BJ (cell line): ENCODE data around the gene LRRC31. TPM values are rescaled to one million over a fixed set of nuclear protein-coding genes. Genes with fewer than 3 reads are reported as not detected.

Source experiments
- CTCF ChIA-PET: fragments of 350-600 bp; formaldehyde crosslinking; extraction: SDS; loops from one replicate; lab custom pipeline; 2021; ENCODE audit warnings: antibody characterized with exemption, inconsistent platforms; lab: Yijun Ruan, JAX
- POLR2A ChIA-PET: fragments of 300-600 bp; sonication (Branson Sonifier 250); formaldehyde crosslinking; extraction: SDS; loops from one replicate; lab custom pipeline; 2021; ENCODE audit warnings: antibody characterized with exemption; lab: Charles Lee
- DNase-seq: peaks from one replicate; pipeline ENCODE4 v3.0.0-alpha.2; 2011; ENCODE audit warnings: low read depth
- H3K27me3 ChIP-seq: 2 replicates; pipeline ENCODE4 v1.6.0; 2011; ENCODE audit warnings: low read length; ENCODE audit not compliant: control insufficient read depth, insufficient read depth
- H3K36me3 ChIP-seq: 2 replicates; pipeline ENCODE4 v1.5.1; 2011; ENCODE audit warnings: low read length; ENCODE audit not compliant: control insufficient read depth, insufficient read depth
- H3K4me3 ChIP-seq: 2 replicates; pipeline ENCODE4 v1.5.1; 2011; ENCODE audit warnings: low read depth, mild to moderate bottlenecking, control low read depth, low read length
- polyA plus RNA-seq: library from polyadenylated mRNA; depleted of rRNA; stranded (reverse); fragments of >200 nt; gene quantifications from 2 replicates; pipeline ENCODE4 v1.2.3, GENCODE V29; 2011
- TF ChIP-seq, protein P1 (sequence below): IDR thresholded peaks from 2 replicates; pipeline ENCODE4 v1.5.1; 2011; ENCODE audit warnings: low read depth, mild to moderate bottlenecking, control low read depth, inconsistent platforms, low read length, moderate library complexity; ENCODE audit not compliant: insufficient read depth

LRRC31 gene
- polyA plus RNA-seq, 1 experiment = not detected

DNA sequence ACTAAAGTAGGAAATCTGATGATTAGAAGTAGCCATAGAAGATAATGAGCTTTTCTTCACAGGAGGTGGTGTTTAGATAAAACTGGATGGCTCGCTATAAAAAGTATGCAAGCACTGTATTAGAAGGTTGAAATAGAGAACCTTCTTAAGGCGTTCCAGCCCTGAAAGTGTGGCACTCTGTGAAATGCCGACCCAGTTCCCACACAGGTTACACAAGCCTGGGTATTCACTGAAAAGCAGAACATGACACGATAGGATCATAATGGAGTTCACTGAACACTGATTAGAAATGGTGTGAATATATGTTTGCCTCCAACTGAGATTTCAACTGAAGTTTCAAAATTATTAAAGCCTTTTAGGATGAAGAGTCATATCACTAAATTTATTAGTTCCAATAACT is 42.0 kb downstream of the LRRC31 start:
- ChIA-PET CTCF (no interaction called here), POLR2A (no interaction called here)
- DNase-seq = no peak
- H3K36me3 ChIP-seq = no peaks in the 10 kb centered on the region
- no peaks in the 10 kb centered on the region for H3K27me3 ChIP-seq
- TF ChIP-seq, protein P1, sequence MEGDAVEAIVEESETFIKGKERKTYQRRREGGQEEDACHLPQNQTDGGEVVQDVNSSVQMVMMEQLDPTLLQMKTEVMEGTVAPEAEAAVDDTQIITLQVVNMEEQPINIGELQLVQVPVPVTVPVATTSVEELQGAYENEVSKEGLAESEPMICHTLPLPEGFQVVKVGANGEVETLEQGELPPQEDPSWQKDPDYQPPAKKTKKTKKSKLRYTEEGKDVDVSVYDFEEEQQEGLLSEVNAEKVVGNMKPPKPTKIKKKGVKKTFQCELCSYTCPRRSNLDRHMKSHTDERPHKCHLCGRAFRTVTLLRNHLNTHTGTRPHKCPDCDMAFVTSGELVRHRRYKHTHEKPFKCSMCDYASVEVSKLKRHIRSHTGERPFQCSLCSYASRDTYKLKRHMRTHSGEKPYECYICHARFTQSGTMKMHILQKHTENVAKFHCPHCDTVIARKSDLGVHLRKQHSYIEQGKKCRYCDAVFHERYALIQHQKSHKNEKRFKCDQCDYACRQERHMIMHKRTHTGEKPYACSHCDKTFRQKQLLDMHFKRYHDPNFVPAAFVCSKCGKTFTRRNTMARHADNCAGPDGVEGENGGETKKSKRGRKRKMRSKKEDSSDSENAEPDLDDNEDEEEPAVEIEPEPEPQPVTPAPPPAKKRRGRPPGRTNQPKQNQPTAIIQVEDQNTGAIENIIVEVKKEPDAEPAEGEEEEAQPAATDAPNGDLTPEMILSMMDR = no peak
- no peak overlapping the region for H3K4me3 ChIP-seq

DNA sequence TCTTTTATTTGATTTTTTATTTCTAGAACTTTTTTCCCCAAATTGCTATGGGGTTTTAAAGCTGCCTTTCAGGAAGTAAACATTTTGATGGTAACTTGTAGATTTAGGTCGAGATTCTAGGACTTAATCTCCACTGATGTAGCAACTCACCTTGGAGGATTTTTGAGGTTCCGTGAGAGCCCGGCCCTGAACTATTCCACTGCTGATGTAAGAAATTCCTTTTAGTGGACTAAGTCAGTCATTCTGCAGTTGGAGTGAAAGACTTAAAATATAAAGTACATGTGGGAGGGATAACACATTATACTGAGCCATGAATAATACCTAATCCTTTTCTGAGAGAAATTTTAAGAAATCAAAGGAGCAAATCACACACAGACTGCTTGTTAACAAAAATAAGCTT is 44.4 kb downstream of the LRRC31 start:
- no peak overlapping the region for H3K4me3 ChIP-seq
- no peaks in the 10 kb centered on the region for H3K27me3 ChIP-seq
- CTCF ChIA-PET = interaction anchor here (0.6 kb wide), 1 partner anchor 408 kb away, joined by 4 read pairs; no protein-coding TSS in a partner anchor
- DNase-seq = no peak
- TF ChIP-seq, protein P1 = no peak
- POLR2A ChIA-PET = interaction anchor here (0.6 kb wide), 1 partner anchor 262 kb away, joined by 8 read pairs; no protein-coding TSS in a partner anchor
- no peaks in the 10 kb centered on the region for H3K36me3 ChIP-seq

DNA sequence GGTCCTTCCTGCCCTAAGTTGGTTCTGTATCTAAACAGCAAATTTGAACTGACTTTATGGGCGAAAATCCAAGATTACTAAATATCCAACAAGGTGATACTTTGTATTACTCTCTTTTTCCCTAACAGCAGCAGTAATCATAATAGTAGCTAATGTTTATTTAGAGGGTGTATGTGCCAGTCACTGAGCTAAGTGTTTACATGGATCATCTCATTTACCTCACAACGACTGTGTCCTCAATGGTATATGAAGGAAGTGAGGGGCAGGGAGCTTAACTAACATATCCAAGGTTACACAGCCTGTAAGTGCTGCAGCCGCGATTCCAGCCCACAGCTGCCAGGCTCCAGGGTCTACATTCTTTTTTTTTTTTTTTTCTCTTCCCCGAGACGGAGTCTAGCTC is 46.8 kb downstream of the LRRC31 start:
- no peaks in the 10 kb centered on the region for H3K27me3 ChIP-seq
- ChIA-PET POLR2A (no interaction called here), CTCF (no interaction called here)
- DNase-seq = no peak
- no peaks in the 10 kb centered on the region for H3K36me3 ChIP-seq
- H3K4me3 ChIP-seq = no peak overlapping the region
- TF ChIP-seq, protein P1 = no peak

DNA sequence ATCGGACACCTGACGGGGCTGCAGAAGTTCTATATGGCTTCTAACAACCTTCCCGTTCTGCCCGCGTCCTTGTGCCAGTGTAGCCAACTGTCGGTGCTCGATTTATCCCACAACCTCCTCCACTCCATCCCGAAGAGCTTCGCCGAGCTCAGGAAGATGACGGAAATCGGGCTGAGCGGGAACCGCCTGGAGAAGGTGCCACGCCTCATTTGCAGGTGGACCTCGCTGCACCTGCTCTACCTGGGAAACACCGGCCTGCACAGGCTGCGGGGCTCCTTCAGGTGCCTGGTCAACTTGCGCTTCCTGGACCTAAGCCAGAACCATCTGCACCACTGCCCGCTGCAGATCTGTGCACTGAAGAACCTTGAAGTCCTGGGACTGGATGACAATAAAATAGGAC is 47.2 kb downstream of the LRRC31 start:
- POLR2A ChIA-PET = no interaction called here
- CTCF ChIA-PET = interaction anchor here (1.5 kb wide), 1 partner anchor 10 kb away, joined by 3 read pairs; no protein-coding TSS in a partner anchor
- no peak overlapping the region for H3K4me3 ChIP-seq
- TF ChIP-seq, protein P1 = no peak
- no peaks in the 10 kb centered on the region for H3K27me3 ChIP-seq
- no peaks in the 10 kb centered on the region for H3K36me3 ChIP-seq
- DNase-seq = no peak

DNA sequence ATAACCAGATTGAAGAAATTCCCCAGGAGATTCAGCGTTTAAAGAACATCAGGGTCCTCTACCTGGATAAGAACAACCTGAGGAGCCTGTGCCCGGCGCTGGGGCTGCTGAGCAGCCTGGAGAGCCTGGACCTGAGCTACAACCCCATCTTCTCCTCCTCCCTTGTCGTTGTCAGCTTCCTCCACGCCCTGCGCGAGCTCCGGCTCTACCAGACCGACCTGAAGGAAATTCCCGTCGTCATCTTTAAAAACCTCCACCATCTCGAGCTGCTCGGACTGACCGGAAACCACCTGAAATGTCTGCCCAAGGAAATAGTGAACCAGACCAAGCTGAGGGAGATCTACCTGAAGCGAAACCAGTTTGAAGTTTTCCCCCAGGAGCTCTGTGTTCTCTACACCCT is 47.6 kb downstream of the LRRC31 start:
- ChIA-PET POLR2A (no interaction called here), CTCF (interaction anchor here (1.5 kb wide), 1 partner anchor 10 kb away, joined by 3 read pairs; no protein-coding TSS in a partner anchor)
- TF ChIP-seq, protein P1 = no peak
- DNase-seq = no peak
- no peaks in the 10 kb centered on the region for H3K36me3 ChIP-seq
- H3K4me3 ChIP-seq = no peak overlapping the region
- no peaks in the 10 kb centered on the region for H3K27me3 ChIP-seq
